GM18858 (cell line): Measurements from ENCODE around the gene GRIK3.

Source experiments
- ATAC-seq: cut with Tn5 transposase; IDR thresholded peaks from one replicate; pipeline ENCODE4 v1.9.1; 2021; ENCODE audit not compliant: unreplicated experiment

Gene GRIK3

DNA sequence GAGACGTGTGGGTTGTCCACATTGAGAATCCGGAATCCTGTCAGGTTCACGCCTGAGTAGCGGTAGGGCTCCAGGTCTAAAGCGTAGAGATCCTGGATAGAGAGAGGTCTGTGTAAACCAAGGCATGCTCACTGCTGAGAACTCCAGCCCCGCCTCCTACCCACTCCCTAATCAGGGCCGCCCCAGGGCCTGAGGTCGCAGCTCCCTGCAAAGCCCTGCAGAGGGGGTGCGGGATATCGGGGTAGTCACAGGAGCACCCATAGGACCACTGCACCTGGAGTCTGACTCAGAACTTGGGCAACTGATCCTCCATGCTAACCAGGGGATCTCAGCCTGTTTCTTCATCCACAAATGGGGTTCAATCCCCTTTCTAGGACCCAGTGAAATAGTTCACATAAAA is 174.4 kb downstream of the GRIK3 start:
- no peak for ATAC-seq

DNA sequence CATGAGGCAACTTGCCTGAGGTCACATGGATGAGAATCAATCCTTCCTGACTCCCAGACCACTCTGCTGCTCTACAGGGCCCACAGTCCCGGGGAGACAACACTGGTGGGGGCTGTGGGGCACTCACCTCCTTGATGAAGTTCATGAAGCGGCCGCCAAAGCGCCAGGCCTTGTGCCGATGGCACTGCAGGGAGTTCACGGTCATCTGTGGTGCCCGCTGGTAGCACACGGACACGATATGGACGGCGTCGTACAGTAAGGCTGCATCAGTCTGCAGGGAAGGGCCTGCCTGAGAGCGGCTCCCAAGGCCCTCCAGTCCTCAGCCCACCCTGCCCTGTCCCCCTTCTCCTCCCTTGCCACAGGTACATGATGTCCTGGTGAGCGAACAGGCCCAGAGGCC is 175.3 kb downstream of the GRIK3 start:
- no peak for ATAC-seq

GRCh38 chr1:36858553-36858952 is 175.8 kb downstream of the GRIK3 start:
- ATAC-seq = no peak

GRCh38 chr1:36857754-36858153 is 176.6 kb downstream of the GRIK3 start:
- no peak for ATAC-seq

- ATAC-seq = no peak
These were observed 178.4 kb downstream of the GRIK3 start for GRCh38 chr1:36855699-36856494.

DNA sequence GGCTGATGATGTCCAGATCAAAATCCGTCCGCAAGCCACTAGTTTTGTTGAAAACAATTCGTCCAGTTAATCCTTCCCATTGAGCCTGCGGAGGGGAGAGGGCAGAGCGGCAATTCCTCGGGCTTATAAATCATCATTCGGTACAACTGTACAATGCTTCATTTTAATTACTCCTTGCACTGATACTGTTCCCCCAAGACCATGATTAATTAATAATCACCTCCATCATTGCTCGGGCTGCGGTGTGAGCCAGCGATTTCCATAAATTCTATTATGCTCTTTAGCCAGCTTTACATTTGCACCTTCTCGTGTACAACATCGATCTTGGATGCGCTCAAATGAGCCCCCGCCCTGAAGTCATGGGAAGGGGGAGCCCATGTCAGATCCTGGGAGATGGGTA is 180.7 kb downstream of the GRIK3 start:
- ATAC-seq = no peak

GRCh38 chr1:36852586-36852985 is 181.7 kb downstream of the GRIK3 start:
- no peak for ATAC-seq

DNA sequence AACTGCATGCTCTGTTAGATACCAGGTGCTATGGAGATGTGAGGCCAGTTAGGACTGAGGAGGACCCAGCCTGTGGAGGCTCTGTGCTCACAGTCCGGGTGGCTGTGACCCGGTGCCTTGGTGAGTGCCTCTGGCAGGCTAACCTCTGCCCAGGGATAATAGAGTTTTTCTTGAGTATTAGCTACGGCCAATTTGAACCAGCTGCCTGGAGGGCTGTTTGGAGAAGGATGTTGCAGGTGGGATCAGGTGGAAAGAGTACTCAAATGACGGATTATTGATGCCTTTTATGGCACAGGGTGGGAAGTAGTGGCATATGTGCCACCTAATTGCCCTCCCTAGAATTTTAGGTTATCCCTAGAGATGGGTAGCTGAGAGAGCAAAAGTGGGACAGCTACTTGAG is 182.7 kb downstream of the GRIK3 start:
- no peak for ATAC-seq

DNA sequence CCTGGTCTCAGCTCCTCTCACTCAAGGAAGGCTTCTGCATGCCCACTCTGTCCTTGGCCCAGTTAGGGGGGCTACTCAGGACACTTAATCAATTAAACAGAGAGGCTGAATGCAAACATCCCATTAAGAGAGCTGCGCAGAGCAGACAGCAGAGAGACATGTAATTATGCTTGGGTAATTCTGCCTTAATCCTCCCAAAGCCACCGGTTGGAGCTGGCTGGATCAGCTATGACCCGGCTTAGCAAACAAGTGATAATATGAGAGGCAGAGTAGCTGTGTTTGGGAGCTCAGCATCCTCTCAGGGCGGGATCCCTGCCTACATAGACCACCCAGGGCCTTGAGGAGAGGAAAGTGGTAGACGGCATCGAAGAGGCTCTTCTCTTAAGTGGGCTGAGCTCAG is 183.2 kb downstream of the GRIK3 start:
- ATAC-seq = no peak

- ATAC-seq = no peak
These were observed 184.4 kb downstream of the GRIK3 start for GRCh38 chr1:36849956-36850355.

- ATAC-seq = no peak
These were observed 186.6 kb downstream of the GRIK3 start for GRCh38 chr1:36847761-36848160.

DNA sequence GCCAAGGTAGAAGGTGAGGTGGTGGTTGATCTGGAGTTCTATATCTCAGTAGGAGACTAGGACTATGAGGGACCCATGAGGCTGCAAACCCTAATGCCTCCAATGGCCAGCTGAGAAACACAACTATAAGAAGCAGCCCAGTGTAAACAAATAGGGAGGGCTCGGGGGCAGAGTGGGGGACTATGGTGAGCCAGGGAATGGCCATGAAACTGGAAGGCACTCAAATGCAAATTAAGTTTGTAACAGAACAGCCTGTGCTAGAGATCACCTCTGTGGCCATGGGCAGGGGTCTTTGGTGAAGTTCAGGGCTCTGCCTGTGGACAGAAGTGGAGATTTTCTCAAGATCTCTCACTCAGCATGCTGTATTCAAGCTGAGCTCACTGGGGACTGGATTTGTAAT is 187.1 kb downstream of the GRIK3 start:
- no peak for ATAC-seq

- ATAC-seq = no peak
These were observed 188.0 kb downstream of the GRIK3 start for GRCh38 chr1:36846357-36846756.

DNA sequence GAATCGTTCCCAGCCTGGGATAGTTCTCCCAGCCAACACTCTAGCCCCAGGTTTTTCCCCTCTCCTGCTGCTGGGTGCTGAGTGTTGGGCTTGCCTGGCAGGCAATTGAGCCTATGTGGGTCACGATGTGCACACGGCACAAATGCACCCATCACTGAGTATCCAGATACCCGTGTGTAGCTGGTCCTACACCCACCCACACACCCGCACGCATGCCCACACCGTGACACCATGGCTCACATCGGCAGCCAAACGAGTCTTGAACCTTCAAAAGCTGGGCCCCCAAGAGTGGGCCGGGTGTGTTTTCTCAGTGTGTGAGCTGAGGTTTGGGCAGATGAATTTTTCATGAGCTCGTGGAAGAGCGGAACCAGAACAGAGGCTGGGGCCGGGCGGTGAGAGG is 188.5 kb downstream of the GRIK3 start:
- ATAC-seq = no peak

DNA sequence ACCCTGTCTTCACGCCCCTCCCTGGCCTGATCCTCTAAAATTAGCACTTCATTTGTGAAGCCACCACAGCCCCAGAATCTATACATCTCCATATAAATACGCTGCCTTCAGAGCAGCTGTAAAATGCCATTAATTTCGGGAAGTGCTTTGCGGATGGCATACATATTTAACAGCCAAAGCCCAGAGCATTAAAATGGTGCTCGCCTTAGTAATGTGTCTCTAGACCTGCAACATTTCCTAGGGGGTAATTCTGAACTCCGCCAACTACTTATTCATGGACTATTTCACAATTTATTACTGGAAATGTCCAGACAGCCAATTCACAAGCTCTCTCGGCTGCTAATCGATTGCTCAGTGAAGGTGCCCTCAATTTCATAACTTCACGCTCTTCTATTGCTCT is 189.4 kb downstream of the GRIK3 start:
- no peak for ATAC-seq

DNA sequence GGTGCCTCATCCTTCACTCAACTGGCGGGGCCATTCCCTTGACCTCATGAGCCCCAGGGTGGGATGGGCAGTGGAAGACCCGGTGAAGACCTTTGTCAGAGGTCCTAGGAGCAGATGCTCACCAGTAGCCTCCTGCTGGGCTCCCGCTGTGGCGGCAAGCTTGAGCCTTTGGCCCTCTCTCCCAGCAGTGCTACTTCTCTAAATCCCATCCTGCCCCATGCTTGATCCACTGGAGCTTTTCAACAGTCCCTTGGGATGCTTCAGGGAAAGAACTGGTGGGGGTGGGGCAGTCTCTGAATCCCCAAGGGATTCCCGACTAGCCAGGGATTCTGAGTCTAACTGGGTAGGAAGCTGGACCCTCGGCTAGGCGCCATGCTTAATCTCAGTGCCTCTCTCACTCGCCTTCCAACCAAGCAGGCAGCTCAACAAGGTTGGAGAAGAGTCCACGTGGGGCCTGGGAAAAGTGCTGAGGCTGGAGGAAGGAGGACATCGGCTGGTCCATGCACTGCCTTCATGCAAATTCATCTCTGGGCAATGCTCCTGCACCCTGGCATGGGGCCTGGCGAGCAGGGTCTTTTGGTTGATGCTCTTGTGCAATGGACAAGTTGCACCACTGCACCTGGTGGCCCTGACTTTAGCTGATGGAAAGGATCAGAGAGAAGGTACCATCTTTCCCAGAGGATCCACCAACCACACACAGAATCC is 190.3 kb downstream of the GRIK3 start:
- no peak for ATAC-seq

DNA sequence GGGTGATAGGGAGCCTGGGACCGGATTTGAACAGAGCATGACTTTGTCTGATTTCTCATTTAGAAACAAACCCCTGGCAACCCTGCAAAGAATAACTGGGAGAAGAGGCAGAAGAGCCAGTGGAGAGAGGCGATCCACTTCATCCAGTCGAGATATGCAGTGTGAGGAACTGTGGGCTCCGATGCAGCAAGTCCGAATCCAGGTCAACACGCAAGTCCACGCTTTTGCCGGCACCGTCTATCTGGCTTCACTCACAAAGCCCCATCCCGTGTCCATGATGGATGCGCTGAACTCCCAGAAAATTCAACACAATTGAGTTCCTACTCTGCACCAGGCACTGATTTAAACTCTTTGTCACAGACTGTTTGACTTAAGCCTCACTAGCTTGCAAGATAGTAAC is 191.3 kb downstream of the GRIK3 start:
- no peak for ATAC-seq

DNA sequence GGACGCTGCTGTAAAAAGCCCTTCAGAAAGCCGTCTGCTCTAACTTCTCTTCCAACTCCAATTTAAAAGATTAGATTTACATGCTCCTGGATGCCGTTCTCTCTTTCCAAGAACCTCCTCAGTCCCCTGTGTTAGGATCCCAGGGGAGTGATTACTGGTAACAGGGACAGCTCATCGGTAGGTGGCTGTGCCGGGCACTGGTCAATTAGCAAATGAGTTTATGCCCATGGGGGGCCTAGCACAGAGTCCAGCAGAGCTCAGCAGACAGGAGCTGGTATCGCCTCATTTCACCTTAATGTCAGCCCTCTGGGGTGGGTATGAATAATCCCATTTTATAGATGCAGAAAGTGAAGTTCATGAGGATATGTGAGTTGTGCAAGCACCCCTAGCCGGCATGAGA is 191.9 kb downstream of the GRIK3 start:
- ATAC-seq = no peak

DNA sequence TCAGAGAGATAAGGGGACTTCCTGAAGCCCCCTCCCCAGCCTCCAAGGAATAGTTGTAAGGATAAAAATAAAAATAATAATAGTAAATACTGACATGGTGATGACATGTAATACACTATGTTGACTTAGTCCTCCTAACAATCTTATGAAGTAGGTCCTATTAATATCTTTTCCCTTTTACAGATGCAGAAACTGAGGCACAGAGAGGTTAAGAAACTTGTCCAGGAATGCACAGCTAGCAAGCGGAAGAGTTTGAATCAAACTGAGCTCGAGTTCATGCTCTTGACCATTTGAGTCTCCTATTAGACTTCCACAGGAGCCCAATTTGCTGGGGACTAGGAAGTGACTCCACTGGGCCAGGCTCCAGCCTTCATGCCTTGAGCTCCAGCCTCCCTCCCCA is 194.8 kb downstream of the GRIK3 start:
- no peak for ATAC-seq

DNA sequence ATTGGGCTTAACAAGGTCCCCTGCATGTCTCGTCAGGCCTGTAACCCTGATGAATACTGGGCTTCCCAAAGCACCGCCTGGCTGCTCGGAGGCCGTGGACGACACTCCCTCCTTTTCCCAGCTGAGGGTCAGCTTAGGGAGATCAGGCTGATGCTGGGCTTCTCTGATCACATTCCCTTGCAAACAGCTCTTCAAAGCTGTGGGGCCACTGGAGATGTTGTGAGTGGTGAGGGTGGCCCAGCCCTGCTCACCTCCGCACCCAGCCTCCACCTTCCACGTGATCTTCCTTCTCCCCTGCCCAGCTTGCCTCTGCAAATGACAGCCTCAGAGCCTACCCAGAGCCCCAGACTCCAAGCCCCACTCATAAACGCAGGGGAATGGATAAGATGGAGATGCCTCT is 195.4 kb downstream of the GRIK3 start:
- ATAC-seq = no peak

DNA sequence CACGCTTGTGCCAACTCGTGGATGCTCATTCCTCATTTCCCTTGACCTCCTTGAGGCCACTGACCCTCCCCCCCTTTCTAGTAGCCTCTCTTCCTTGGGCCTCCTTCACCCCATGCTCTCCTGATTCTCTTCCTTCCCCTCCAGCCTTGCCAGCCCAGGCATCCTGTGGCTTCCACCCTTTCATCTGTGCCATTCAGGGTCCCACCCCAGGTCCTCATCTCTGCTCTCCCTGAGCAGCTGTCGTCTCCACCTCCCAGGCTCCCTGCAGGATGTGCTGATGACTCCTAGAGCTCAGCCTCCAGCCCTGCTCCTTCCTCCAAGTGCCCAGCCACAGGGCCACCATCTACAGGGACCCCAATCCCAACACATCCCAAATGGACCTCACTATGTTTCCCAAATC is 197.4 kb downstream of the GRIK3 start:
- no peak for ATAC-seq

GRCh38 chr1:36836196-36836883 is 198.0 kb downstream of the GRIK3 start:
- ATAC-seq = no peak
